Parathyroid adenoma (tissue), 2 donors: ENCODE data around the gene NAV2.

Source experiments
- H2AFZ ChIP-seq: fragments of 300-600 bp; sonication (generic); one replicate; pipeline ENCODE4 v1.7.0; 2017; ENCODE audit warnings: antibody characterized with exemption, mild to moderate bottlenecking
- H3K27ac ChIP-seq: fragments of 300-600 bp; sonication (generic); one replicate; pipeline ENCODE4 v1.7.0; 2017
- H3K27me3 ChIP-seq: fragments of 300-600 bp; sonication (generic); one replicate; pipeline ENCODE4 v1.7.0; 2017; ENCODE audit warnings: low read length; ENCODE audit not compliant: control insufficient read depth, insufficient read depth
- H3K36me3 ChIP-seq: fragments of 300-600 bp; sonication (generic); one replicate; pipeline ENCODE4 v1.7.0; 2017; ENCODE audit warnings: low read length; ENCODE audit not compliant: control insufficient read depth, insufficient read depth
- H3K4me1 ChIP-seq: fragments of 300-600 bp; sonication (generic); one replicate; pipeline ENCODE4 v1.7.0; 2017; ENCODE audit warnings: control low read depth
- H3K4me2 ChIP-seq: fragments of 300-600 bp; sonication (generic); one replicate; pipeline ENCODE4 v1.7.0; 2017; ENCODE audit warnings: low read length
- H3K4me3 ChIP-seq: fragments of 300-600 bp; sonication (generic); one replicate; pipeline ENCODE4 v1.7.0; 2017; ENCODE audit warnings: low read depth, low read length
- H3K79me2 ChIP-seq: fragments of 300-600 bp; sonication (generic); one replicate; pipeline ENCODE4 v1.7.0; 2017; ENCODE audit warnings: control low read depth
- H3K9ac ChIP-seq: fragments of 300-600 bp; sonication (generic); one replicate; pipeline ENCODE4 v1.7.0; 2017; ENCODE audit warnings: mild to moderate bottlenecking
- H3K9me3 ChIP-seq: fragments of 300-600 bp; sonication (generic); one replicate; pipeline ENCODE4 v1.7.0; 2017; ENCODE audit warnings: low read length; ENCODE audit not compliant: control insufficient read depth
- TF ChIP-seq, protein P1 (sequence below): fragments of 300-600 bp; sonication (generic); IDR thresholded peaks from one replicate; pipeline ENCODE4 v1.7.0; 2017; ENCODE audit warnings: antibody characterized with exemption, mild to moderate bottlenecking
- donor health status: primary hyperparathyroidism.

The NAV2 gene

DNA sequence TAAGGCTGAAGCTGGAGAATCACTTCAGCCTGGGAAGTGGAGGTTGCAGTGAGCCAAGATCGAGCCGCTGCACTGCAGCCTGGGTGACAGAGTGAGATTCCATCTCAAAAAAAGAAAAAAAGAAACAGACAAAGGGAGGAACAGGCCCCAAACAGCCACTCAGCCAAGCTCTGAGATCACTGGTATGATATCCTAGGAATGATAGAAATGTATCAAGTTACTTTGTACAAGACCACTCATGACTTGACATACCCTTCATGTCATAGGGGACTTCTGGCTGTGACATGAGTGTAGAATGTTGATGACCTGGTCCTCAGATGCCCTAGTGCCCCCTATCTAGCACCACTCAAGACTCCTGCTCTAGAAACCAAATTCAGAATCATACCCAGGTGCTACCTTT, 216.5 kb downstream of the NAV2 start:
- Histone ChIP-seq H3K36me3 (no peaks in the 10 kb centered on the region), H3K27me3 (no peaks in the 10 kb centered on the region), H2AFZ (no peak overlapping the region), H3K4me3 (no peak overlapping the region), H3K4me1 (no peaks in the 10 kb centered on the region), H3K4me2 (no peak overlapping the region), H3K9ac (no peak overlapping the region), H3K27ac (no peak overlapping the region), H3K79me2 (no peaks in the 10 kb centered on the region), H3K9me3 (no peaks in the 10 kb centered on the region)
- TF ChIP-seq, protein P1, sequence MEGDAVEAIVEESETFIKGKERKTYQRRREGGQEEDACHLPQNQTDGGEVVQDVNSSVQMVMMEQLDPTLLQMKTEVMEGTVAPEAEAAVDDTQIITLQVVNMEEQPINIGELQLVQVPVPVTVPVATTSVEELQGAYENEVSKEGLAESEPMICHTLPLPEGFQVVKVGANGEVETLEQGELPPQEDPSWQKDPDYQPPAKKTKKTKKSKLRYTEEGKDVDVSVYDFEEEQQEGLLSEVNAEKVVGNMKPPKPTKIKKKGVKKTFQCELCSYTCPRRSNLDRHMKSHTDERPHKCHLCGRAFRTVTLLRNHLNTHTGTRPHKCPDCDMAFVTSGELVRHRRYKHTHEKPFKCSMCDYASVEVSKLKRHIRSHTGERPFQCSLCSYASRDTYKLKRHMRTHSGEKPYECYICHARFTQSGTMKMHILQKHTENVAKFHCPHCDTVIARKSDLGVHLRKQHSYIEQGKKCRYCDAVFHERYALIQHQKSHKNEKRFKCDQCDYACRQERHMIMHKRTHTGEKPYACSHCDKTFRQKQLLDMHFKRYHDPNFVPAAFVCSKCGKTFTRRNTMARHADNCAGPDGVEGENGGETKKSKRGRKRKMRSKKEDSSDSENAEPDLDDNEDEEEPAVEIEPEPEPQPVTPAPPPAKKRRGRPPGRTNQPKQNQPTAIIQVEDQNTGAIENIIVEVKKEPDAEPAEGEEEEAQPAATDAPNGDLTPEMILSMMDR = no peak

DNA sequence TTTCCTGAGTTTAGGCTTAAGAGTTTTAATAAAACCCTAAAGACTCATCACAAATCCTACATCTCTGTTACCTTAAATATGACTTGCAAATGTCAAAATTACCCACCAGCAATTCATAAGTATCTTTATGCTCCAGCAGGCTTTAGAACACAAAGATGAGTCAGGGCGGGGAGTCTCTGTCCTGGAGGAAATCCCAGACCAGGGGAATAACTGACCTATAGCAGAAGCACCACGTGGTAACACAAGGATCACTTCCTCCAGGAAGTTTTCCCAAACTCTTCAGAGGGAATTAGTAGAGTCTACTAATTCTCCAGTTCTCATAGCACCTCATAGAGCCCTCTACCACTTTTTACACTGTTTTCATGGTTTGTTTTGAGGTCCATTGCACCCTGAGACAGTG, 217.0 kb downstream of the NAV2 start:
- Histone ChIP-seq H3K9me3 (no peaks in the 10 kb centered on the region), H3K4me2 (no peak overlapping the region), H3K36me3 (no peaks in the 10 kb centered on the region), H3K27ac (no peak overlapping the region), H3K4me3 (no peak overlapping the region), H3K4me1 (no peaks in the 10 kb centered on the region), H2AFZ (no peak overlapping the region), H3K27me3 (no peaks in the 10 kb centered on the region), H3K9ac (no peak overlapping the region), H3K79me2 (no peaks in the 10 kb centered on the region)
- TF ChIP-seq, protein P1 = no peak

DNA sequence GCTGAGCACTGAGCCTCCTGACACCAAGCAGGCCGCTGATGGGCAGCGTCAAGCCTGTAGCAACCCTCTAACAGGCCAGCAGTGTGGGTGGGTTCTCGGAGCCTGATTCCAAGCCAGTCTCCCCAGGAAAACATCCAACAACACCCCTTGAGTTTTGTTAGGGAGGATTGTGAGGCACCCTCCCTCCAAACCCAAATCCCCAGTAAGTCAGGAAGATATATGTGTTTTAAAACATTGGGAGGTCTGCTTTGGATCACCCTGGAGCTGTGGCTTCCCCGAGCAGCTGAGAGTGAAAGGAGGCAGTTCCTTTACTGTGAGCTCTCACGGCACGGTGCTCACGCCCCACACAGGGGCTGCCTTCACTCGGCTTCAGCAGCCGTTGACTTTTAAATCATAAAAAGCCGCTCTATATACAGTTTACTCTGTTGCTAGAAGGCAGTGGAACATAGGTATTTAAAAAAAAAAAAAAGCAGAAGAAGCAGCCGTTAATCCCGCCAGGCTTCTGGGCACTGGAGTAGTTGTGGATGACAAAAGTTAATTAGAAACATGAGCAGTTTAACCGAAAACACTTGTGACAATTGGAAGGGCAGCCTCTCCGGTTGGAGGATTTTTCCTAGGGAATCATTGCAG, 218.6 kb downstream of the NAV2 start:
- Histone ChIP-seq H3K36me3 (no peaks in the 10 kb centered on the region), H3K9me3 (no peaks in the 10 kb centered on the region), H3K4me1 (no peaks in the 10 kb centered on the region), H3K79me2 (no peaks in the 10 kb centered on the region), H3K27ac (no peak overlapping the region), H2AFZ (no peak overlapping the region), H3K9ac (no peak overlapping the region), H3K27me3 (no peaks in the 10 kb centered on the region), H3K4me2 (no peak overlapping the region), H3K4me3 (no peak overlapping the region)
- TF ChIP-seq, protein P1 = no peak

DNA sequence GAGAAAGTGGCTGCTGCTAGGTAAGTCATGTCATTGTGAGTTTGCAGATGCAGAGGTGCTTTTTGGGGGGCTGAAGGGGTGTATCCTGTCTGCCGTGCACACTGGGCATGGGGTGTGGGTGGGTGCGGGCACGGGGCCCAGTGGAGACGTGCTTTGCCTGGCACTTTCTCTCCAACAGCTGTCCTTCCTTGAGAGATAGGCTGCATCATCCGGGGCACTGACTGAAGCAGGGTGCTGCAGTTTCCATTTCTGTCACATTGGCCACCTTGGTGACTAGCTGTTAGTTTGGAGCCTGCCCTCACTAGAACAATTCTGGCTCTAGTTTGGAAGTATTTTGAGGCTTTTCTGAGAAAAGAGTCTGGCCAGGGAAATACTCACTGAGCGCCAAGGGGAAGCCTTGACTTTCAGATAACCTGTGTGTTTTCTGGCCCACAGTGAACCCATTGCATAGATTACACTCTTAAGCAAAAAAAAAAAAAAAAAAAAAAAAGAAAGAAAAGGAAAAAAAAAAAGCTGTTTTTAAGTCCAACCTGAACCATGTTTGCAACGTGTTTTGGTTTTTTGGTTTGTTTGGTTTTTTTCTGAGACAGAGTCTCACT, 219.2 kb downstream of the NAV2 start:
- no peaks in the 10 kb centered on the region for H3K27me3 ChIP-seq
- no peak overlapping the region for H2AFZ ChIP-seq
- H3K79me2 ChIP-seq = no peaks in the 10 kb centered on the region
- no peak overlapping the region for H3K9ac ChIP-seq
- H3K9me3 ChIP-seq = no peaks in the 10 kb centered on the region
- no peak overlapping the region for H3K27ac ChIP-seq
- no peaks in the 10 kb centered on the region for H3K4me1 ChIP-seq
- H3K36me3 ChIP-seq = no peaks in the 10 kb centered on the region
- no peak overlapping the region for H3K4me3 ChIP-seq
- H3K4me2 ChIP-seq = no peak overlapping the region
- TF ChIP-seq, protein P1 = no peak
